HG03354 (cell line): Measurements from ENCODE around the gene FHOD1.

ENCODE experiments used
- ATAC-seq: cut with Tn5 transposase; IDR thresholded peaks from one replicate; pipeline ENCODE4 v1.9.1; 2021; ENCODE audit warnings: mild to moderate bottlenecking; ENCODE audit not compliant: unreplicated experiment, poor library complexity, severe bottlenecking

The FHOD1 gene

DNA sequence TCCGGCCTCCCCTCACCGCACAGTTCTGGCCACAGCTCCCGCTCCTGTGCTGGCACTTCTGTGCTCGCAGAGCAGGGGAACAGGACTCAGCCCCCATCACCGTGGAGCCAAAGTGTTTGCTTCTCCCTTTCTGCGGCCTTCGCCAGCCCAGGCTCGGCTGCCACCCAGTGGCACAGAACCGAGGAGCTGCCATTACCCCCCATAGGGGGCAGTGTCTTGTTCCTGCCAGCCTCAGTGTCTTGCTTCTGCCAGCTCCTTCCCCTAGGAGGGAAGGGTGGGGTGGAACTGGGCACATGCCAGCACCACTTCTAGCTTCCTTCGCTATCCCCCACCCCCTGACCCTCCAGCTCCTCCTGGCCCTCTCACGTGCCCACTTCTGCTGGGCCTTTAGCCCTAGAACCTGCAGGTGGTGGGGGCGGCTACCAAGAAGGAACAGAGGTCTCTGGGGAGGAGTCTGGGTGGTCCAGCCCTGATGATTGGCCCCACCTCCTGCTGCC is 49.0 kb downstream of the FHOD1 start:
- no peak for ATAC-seq

GRCh38 chr16:67197704-67198103 is 49.6 kb downstream of the FHOD1 start:
- ATAC-seq = no peak

DNA sequence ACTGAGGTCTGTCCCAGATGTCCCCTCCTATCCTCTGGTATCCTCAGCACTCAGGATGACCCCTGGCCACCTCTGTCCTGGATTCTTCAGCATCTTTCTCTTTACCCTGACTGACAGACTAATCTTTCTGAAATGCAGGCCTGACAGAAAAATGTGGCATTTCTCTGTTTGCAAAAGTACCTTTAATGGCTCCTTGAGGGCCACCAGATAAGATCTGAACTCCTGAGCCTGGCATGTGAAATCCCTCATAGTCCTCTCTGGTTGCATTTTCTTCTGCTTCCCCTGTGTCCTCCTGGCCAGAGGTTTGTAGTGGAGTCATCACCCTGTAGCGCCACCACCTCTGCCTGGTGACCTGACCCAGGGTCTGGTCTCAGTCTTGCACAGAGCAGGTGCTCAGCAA is 50.4 kb downstream of the FHOD1 start:
- ATAC-seq = no peak

GRCh38 chr16:67195676-67196075 is 51.6 kb downstream of the FHOD1 start:
- no peak for ATAC-seq

DNA sequence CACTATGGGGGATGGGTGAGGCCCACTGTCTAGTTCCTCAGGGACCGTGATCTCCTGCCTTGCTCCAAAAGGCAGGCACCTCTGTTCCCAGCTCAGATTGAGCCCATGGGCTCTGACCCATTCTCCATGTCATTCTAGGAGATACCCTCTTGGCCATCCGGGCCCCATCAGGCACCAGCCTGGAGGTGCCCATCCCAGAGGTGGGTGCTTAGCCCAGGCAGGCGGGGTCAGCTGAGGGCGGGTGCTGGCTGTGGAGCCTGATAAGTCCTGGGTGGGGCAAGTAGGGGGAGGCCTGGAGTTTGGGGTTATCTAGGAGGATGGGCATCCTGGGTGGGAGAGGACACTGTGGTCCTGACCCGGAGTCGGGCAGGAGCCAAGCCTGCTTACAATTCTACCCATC is 53.0 kb downstream of the FHOD1 start:
- no peak for ATAC-seq

DNA sequence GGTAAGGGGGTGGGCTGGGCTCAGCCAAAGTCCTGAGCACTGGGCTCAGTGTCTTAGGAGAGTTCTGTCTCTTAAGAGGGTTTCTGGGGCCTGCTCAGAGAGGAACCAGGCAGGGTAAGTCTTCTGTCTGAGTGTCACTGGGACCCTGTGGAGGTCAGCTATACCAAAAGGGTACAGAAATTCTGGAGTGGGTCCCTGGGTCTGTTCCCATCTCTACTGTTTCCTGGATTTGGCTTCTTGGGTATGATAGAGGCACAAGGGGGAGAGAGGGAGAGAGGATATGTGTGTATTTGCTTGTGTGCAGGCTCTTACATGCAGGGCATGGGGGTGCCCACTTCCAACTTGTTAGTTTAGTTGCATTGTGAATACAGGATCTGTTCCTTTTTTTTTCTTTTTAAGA is 53.7 kb downstream of the FHOD1 start:
- no peak for ATAC-seq

- no peak for ATAC-seq
Measured at GRCh38 chr16:67192781-67193361, 54.4 kb downstream of the FHOD1 start.

DNA sequence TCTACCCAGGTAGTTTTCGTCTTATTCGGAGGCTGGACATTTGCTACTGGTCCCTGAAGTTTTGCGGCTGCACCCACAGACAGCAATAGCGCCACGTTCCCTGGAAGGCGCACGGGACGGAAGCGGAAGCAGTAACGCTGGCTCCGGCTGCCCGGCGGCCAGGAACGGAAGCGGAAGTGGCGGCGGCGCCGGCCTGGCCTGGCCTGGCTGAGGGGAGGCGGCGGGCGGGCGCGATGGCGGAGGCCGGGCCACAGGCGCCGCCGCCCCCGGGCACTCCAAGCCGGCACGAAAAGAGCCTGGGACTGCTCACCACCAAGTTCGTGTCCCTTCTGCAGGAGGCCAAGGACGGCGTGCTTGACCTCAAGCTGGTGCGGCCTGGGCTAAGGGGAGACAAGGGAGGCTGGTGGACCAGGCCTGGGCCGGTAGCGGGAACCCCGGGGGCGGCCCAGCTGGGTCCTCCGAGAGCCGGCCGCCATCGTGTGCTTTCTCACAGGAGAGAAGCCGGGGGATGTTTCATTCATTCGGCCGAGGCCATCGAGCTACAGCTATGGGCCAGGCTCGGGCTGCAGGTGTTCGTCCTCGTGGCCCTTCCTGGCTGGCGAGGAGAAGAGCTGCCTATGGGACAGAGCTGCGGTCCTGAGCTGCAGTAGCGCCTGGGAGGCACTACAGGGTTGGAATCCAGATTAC is 55.1 kb downstream of the FHOD1 start, which contains the start of gene E2F4:
TSS of gene E2F4 (plus strand) at position 161 of the 687 bp plus-strand sequence. CDS start at position 234, 73 bp downstream.
- peak; percentile 94 for ATAC-seq

DNA sequence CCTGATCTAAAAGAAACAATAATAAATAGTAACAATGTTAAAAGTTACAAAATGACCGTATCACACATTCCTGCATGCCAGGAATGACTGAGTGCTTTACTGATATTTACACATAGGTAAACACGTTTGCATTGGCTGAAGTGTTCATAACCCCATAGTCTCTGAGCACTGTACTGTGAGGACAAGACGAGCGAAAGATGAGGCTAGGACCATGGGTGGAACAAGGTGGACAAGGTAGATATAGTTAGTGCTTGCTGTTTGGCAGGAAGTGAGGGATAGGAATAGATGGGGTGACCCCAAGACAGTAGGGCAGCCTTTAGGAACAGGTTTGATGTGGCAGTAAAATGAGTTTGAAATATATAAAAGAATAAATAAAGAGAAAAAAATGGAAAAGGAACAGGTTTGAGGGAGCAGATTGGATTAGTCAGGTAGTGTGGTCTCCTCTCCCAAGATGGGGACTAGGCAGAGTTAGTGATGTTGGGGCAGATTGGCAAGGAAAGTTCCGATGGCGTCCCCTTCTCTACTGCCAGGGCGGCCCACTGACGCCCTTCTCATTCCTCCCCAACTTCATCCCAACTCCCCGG is 55.8 kb downstream of the FHOD1 start:
- ATAC-seq = no peak

DNA sequence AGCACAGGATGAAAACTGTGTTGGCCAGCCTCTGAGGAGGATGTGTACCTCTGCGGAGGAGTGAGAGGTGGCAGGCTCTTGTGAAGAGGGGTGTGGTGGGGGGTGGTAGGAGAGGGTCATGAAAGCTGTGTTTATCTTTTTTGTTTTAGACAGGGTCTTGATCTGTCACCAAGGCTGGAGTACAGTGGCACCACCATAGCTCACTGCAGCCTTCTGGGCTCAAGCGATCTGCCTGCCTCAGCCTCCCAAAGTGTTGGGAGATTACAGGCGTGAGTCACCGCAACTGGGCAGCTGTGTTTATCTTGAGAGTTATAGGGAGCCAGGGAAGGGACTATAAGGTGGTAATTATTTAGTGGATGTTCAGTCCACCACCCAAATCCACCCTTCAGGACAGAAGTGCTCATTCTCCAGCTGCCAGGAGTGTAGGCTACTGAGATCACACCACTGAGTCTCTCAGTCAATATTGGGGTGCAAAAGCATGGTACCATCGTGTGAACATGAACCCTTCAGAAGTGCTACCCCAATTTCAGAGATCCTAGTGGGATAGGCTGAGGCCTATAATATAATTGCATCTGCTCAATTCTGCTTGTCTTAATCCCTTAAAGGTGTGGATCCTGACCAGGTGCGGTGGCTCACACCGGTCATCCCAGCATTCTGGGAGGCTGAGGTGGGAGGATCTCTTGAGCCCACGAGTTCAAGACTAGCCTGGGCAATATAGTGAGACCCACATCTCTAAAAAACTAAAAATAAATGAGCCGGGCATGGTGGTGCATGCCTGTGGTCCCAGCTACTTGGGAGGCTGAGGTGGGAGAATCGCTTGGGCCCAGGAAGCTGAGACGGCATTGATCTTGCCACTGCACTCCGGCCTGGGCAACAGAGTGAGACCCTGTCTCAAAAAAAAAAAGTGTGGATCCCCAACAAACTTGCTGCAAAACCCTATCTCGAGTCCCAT is 56.6 kb downstream of the FHOD1 start:
- no peak for ATAC-seq

DNA sequence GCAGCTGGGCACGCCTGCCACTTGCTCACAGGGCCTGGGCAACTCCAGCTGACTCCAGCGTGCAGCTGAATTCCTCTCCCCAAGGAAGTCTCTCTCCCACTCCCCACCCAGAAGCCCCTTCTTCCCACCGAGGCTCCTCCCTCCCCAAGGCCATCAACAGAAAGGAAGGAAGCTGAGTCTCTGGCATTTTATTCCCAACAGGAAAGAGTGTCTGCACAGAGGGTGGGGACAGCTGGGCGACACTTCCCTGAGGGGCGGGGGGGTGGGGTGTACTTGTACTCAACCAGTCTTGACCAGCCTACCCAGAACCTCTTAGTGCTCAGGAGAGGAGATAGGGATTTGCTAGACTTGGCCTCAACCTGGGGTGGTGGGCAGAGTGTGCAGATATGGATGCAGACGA is 57.2 kb downstream of the FHOD1 start, which contains the start of gene EXOC3L1:
TSS of gene EXOC3L1 (minus strand) at position 96 of the 400 bp plus-strand sequence. CDS start 460 bp downstream, outside the sequence.
- no peak for ATAC-seq

DNA sequence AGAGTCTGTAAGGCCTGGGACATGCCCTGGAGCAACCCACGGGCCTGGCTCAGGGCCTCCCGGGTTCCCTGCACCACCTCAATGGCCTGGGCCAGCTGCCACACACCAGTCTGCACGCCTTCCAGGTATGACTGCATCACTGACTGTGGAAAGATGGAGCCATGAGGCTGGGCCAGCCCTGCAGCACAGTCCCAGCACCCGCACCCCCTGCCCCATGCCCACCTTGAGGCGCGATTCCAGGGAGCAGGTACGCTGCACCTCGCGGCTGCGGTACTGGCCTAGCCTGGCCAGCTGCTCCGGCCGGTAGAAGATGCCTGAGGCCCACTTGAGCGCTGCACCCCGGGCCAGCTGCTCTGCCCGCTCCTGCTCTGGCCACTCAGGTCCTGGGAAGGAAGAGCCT is 58.5 kb downstream of the FHOD1 start:
- ATAC-seq = no peak

DNA sequence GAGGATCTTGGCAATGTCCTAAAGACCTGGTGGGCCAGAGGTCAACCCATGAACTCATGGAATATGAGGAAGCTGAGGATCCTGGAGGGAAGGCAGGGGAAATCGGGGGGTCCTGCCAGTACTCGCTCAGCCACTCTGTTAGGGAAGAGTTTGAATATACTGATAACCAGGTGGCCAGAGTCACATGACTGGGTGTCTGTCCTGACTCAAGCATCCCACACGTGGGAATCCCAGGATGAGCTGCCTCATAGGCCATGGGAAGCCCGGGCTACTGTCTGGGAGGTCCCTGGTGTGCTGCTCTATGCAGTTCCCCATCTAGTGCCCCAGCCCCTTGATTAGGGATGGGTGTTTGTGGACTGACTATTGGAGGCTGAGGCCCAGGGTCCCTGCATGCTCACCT is 59.0 kb downstream of the FHOD1 start:
- no peak for ATAC-seq

GRCh38 chr16:67187175-67187890 is 59.9 kb downstream of the FHOD1 start:
- no peak for ATAC-seq

DNA sequence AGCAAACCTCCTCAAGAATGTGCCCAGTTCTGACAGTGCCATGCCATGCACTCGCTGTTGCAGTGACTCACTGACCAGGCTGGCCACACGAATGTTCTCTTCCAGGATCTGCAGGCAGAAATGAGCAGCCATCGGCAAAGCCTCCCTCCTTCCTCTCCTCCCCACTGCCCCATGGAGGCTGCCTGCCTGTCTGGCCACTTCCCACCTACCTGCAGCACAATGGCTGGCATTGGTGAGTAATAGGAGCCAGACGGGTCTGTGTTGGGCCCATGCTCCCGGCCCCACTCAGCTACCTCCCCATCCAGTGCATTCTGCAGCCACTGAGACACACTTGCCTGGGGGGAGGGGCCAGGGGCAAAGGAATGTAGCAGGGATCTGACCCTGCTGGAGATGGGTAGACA is 60.7 kb downstream of the FHOD1 start:
- ATAC-seq = no peak

- ATAC-seq = no peak
Measured at GRCh38 chr16:67185651-67186134, 61.6 kb downstream of the FHOD1 start.

DNA sequence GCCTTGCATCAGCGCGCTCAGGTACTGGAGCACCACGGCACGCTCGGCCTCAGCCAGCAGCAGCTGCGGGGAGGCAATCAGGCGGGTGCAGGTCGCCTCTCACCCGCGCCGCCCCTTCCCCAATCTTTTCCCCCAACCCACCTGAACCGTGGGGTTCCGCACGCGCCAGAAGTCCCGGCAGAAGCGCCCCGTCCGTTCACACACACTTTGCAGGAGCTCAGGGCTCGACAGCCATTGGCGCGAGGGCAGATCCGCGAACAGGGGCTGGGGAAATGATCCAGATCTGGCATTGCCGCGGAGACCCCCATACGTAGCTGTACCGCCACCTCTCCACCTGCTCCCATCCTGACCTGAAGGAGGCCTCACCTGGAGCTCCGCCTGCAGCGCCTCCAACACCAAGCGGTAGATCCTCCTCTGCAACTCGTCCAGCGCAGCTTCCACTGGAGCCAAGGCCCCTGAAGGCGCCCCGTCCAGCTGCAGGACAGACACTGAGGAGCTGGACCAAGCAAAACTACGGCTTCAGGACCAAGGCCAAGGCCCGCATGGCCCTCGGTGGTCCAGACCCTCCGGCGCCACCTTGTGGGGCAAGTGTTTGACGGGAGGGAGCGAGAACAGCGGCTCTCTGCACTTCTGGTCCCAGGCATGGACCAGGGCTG is 62.2 kb downstream of the FHOD1 start:
- ATAC-seq = peak; percentile 27

GRCh38 chr16:67184453-67184994 is 62.8 kb downstream of the FHOD1 start:
- ATAC-seq = no peak
